Measurements from ENCODE around the gene AMIGO3.

Gene AMIGO3

DNA sequence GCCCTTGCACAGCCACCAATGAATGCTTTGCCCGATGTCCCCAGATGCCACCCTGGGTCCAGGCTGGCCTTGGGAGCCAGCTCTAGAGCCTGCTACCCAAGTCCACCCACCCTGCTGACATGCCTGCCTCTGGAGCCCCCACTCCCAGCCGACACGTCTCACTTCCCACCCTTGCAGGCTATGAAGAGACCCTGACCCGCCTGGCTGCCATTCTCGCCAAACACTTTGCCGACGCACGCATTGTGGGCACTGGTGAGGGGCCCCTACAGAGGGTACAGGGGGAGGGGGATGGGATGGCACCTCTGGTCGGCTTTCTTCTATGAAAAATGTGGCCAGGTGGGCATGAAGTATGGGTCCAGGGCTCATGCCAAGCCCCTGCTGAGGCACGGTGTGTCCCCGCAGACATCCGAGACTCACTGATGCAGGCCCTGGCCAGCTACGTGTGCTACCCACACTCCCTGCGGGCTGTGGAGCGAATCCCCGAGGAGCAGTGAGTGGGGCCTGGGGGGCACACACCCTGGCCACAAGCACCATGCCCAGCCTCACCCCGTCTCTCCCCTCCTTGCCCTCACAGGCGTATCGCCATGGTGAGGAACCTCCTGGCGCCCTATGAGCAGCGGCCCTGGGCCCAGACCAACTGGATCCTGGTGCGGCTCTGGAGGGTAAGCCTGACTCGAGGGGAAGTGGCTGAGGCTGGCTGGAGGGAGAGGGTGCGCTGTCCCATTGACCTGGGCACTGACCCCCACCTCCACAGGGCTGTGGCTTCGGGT lies 6.0 kb downstream of the AMIGO3 start:
- no peak overlapping the region for H3K4me3 ChIP-seq (ENCODE audit: insufficient read depth, low read length, poor library complexity, severe bottlenecking)
- no peaks in the 10 kb centered on the region for H3K9me3 ChIP-seq (ENCODE audit: insufficient read depth, low read length)
- H3K4me2 ChIP-seq (ENCODE audit: low read depth, low read length, poor library complexity, severe bottlenecking): no peak overlapping the region
- H3F3A ChIP-seq (ENCODE audit: insufficient read depth): no peaks in the 10 kb centered on the region
- H3K9ac ChIP-seq (ENCODE audit: low read length): no peak overlapping the region
- H3K79me2 ChIP-seq (ENCODE audit: insufficient read depth, low read length): no peaks in the 10 kb centered on the region
- H2AFZ ChIP-seq (ENCODE audit: low read depth, low read length, severe bottlenecking): no peak overlapping the region
- no peaks in the 10 kb centered on the region for H3K9me2 ChIP-seq (replicated peaks; ENCODE audit: insufficient read depth, low read length)
- TF ChIP-seq, protein P1, sequence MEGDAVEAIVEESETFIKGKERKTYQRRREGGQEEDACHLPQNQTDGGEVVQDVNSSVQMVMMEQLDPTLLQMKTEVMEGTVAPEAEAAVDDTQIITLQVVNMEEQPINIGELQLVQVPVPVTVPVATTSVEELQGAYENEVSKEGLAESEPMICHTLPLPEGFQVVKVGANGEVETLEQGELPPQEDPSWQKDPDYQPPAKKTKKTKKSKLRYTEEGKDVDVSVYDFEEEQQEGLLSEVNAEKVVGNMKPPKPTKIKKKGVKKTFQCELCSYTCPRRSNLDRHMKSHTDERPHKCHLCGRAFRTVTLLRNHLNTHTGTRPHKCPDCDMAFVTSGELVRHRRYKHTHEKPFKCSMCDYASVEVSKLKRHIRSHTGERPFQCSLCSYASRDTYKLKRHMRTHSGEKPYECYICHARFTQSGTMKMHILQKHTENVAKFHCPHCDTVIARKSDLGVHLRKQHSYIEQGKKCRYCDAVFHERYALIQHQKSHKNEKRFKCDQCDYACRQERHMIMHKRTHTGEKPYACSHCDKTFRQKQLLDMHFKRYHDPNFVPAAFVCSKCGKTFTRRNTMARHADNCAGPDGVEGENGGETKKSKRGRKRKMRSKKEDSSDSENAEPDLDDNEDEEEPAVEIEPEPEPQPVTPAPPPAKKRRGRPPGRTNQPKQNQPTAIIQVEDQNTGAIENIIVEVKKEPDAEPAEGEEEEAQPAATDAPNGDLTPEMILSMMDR (IDR thresholded peaks at IDR 0.05; ENCODE audit: insufficient read depth, low read length, poor library complexity, severe bottlenecking): no peak
- TF ChIP-seq EZH2phosphoT487 (conservative IDR thresholded peaks at IDR 0.05; ENCODE audit: low read length): no peak
- no peaks in the 10 kb centered on the region for H3K36me3 ChIP-seq (ENCODE audit: low read length)
- no peaks in the 10 kb centered on the region for H3K27me3 ChIP-seq (ENCODE audit: low read length)
- no peak overlapping the region for H3K27ac ChIP-seq (ENCODE audit: low read depth, low read length)
- no peaks in the 10 kb centered on the region for H4K20me1 ChIP-seq (ENCODE audit: low read depth, low read length)

DNA sequence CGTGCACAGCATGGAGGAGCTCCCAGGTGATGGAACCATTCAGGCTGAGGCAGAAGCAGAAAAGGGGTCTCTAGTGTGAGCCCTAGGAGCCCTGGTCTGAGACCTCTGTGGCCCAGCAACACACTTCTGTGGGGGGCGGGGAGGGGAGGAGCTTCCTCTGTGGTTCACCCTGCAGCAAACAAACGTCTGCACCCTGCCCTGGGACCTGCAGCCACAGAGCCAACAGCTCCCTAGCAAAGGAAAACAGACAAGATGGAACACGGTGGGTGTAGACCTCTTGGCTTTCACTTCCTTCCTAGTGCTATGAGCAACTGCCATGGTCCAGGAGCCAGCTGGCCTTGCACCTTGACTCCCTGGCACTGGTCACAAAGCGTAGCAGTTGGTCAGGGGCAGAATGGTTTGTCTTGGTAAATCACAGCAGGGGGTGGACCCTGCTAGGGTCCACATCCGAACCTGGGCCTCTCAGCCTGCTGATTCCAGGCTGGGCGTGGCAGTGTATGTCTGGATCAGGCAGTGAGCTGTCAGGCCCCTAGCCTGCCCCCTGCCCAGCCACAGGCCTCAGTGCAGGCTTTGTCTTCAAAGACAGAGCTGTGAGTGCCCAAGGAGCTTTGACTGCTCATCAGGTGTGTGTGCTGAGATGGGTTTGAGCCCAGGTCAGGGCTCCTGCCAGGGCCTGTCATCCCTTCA lies 6.7 kb downstream of the AMIGO3 start:
- Histone ChIP-seq H3K79me2 (ENCODE audit: insufficient read depth, low read length) (no peaks in the 10 kb centered on the region), H3K36me3 (ENCODE audit: low read length) (no peaks in the 10 kb centered on the region), H3K4me3 (ENCODE audit: insufficient read depth, low read length, poor library complexity, severe bottlenecking) (no peak overlapping the region), H3K9ac (ENCODE audit: low read length) (no peak overlapping the region), H3K9me2 (replicated peaks; ENCODE audit: insufficient read depth, low read length) (no peaks in the 10 kb centered on the region), H3F3A (ENCODE audit: insufficient read depth) (no peaks in the 10 kb centered on the region), H2AFZ (ENCODE audit: low read depth, low read length, severe bottlenecking) (no peak overlapping the region), H3K27ac (ENCODE audit: low read depth, low read length) (no peak overlapping the region), H3K4me2 (ENCODE audit: low read depth, low read length, poor library complexity, severe bottlenecking) (no peak overlapping the region), H4K20me1 (ENCODE audit: low read depth, low read length) (no peaks in the 10 kb centered on the region), H3K27me3 (ENCODE audit: low read length) (no peaks in the 10 kb centered on the region), H3K9me3 (ENCODE audit: insufficient read depth, low read length) (no peaks in the 10 kb centered on the region)
- TF ChIP-seq, protein P1 (IDR thresholded peaks at IDR 0.05; ENCODE audit: insufficient read depth, low read length, poor library complexity, severe bottlenecking): no peak
- no peak for TF ChIP-seq EZH2phosphoT487 (conservative IDR thresholded peaks at IDR 0.05; ENCODE audit: low read length)

GRCh38 chr3:49712166-49712565 lies 7.3 kb downstream of the AMIGO3 start:
- H3K9me2 ChIP-seq (replicated peaks; ENCODE audit: insufficient read depth, low read length): no peaks in the 10 kb centered on the region
- H3K27me3 ChIP-seq (ENCODE audit: low read length): no peaks in the 10 kb centered on the region
- TF ChIP-seq, protein P1 (IDR thresholded peaks at IDR 0.05; ENCODE audit: insufficient read depth, low read length, poor library complexity, severe bottlenecking): no peak
- TF ChIP-seq EZH2phosphoT487 (conservative IDR thresholded peaks at IDR 0.05; ENCODE audit: low read length): no peak
- H3K9me3 ChIP-seq (ENCODE audit: insufficient read depth, low read length): no peaks in the 10 kb centered on the region
- H3K27ac ChIP-seq (ENCODE audit: low read depth, low read length): no peak overlapping the region
- H3K79me2 ChIP-seq (ENCODE audit: insufficient read depth, low read length): no peaks in the 10 kb centered on the region
- no peak overlapping the region for H2AFZ ChIP-seq (ENCODE audit: low read depth, low read length, severe bottlenecking)
- no peak overlapping the region for H3K4me2 ChIP-seq (ENCODE audit: low read depth, low read length, poor library complexity, severe bottlenecking)
- no peak overlapping the region for H3K4me3 ChIP-seq (ENCODE audit: insufficient read depth, low read length, poor library complexity, severe bottlenecking)
- no peaks in the 10 kb centered on the region for H3F3A ChIP-seq (ENCODE audit: insufficient read depth)
- no peak overlapping the region for H3K9ac ChIP-seq (ENCODE audit: low read length)
- no peaks in the 10 kb centered on the region for H4K20me1 ChIP-seq (ENCODE audit: low read depth, low read length)
- no peaks in the 10 kb centered on the region for H3K36me3 ChIP-seq (ENCODE audit: low read length)

All from SU-DHL-6 (cell line).